Naive thymus-derived CD8-positive, alpha-beta T cell (primary cell): ENCODE measurements around the gene AKAP10. TPM values are rescaled to one million over a fixed set of nuclear protein-coding genes. Genes with fewer than 3 reads are reported as not detected.
A peak's percentile ranks its signal among the peaks of the same experiment; 100 is the strongest.
"Not testable (repeated sequence)": the region's sequence is repeated elsewhere in the genome, so short reads cannot be mapped to it uniquely, and the experiment has no call there.

ENCODE experiments used
- ATAC-seq, 2 donors: fragments of 150-1000 bp; cut with Tn5 transposase in 1 of 2; sonication (Bioruptor Pico), chemical (Tn5 transposase) in 1 of 2; 1 replicate in 1 of 2; 2 replicates in 1 of 2; pipeline ENCODE4 v1.10.0; 2021; ENCODE audit warnings: mild to moderate bottlenecking in 2 of 2, moderate library complexity in 2 of 2
- POLR2A ChIA-PET: fragments of 350-600 bp; sonication (Branson Sonifier 250); formaldehyde crosslinking; loops from one replicate; lab custom pipeline; 2021; ENCODE audit warnings: antibody characterized with exemption; lab: Charles Lee
- DNase-seq, 10 donors: peaks; one replicate each; pipeline versions ENCODE4 v3.0.0 to v3.0.0-alpha.2; 2020 to 2022
- H3K27ac Mint-ChIP-seq, 10 donors: one replicate each; pipeline ENCODE4 v1.8.0; 2020 to 2022; ENCODE audit warnings: mild to moderate bottlenecking in 10 of 10, mixed read lengths in 10 of 10, moderate library complexity in 4 of 10, inconsistent platforms in 1 of 10
- H3K27me3 Mint-ChIP-seq, 5 donors: one replicate each; pipeline ENCODE4 v1.8.0; 2021 to 2022; ENCODE audit warnings: mixed read lengths in 5 of 5
- H3K36me3 Mint-ChIP-seq, 3 donors: one replicate each; pipeline ENCODE4 v1.8.0; 2020 to 2022; ENCODE audit warnings: mixed read lengths in 3 of 3, mild to moderate bottlenecking in 2 of 3, inconsistent platforms in 1 of 3
- H3K4me1 Mint-ChIP-seq, 4 donors: one replicate each; pipeline ENCODE4 v1.8.0; 2021 to 2022; ENCODE audit warnings: mixed read lengths in 4 of 4
- H3K4me3 Mint-ChIP-seq, 10 donors: one replicate each; pipeline ENCODE4 v1.8.0; 2020 to 2022; ENCODE audit warnings: mild to moderate bottlenecking in 10 of 10, mixed read lengths in 10 of 10, moderate library complexity in 6 of 10, inconsistent platforms in 1 of 10
- H3K9me3 Mint-ChIP-seq, 9 donors: one replicate each; pipeline ENCODE4 v1.8.0; 2020 to 2022; ENCODE audit warnings: mixed read lengths in 9 of 9, mild to moderate bottlenecking in 3 of 9, inconsistent platforms in 1 of 9, moderate library complexity in 1 of 9
- polyA plus RNA-seq, 3 donors: library from polyadenylated mRNA; unstranded; fragments of 300-500 nt; fragmentation: Illumina TruSeq; gene quantifications; one replicate each; pipeline ENCODE4 v1.2.3, GENCODE V29; 2021
- total RNA-seq, 8 experiments: library from RNA in 2 of 8; stranded (reverse) in 2 of 8; gene quantifications; one replicate each; pipeline ENCODE4 v1.2.3 and lab custom pipeline; 2021 to 2026

Gene AKAP10
- total and polyA plus RNA-seq, 5 experiments from 2014 or later: 15.3 to 71.9 (median 28.5) TPM

GRCh38 chr17:19876529-19877161, 101.0 kb downstream of the AKAP10 start:
- peaks cover 38 to 68% (median 60%) of the 10 kb centered on the region in 4 donors for H3K4me1 Mint-ChIP-seq
- H3K27me3 Mint-ChIP-seq: no peaks in the 10 kb centered on the region

GRCh38 chr17:19874256-19874655, 103.4 kb downstream of the AKAP10 start:
- DNase-seq: no peak
- POLR2A ChIA-PET: no interaction called here
- Mint-ChIP-seq H3K4me3 (no peak overlapping the region), H3K9me3 (no peaks in the 10 kb centered on the region), H3K4me1 (peaks cover 37 to 79% (median 69%) of the 10 kb centered on the region in 4 donors), H3K27ac (peak overlapping the region in 7 of 10 donors; percentile 48 to 91 (median 64)), H3K27me3 (no peaks in the 10 kb centered on the region), H3K36me3 (no peaks in the 10 kb centered on the region)
- ATAC-seq: no peak

More at GRCh38 chr17:19876529-19877161, 101.0 kb downstream of the AKAP10 start:
- H3K4me3 Mint-ChIP-seq: peak overlapping the region; percentile 64 to 86 (median 76)
- H3K9me3 Mint-ChIP-seq: no peaks in the 10 kb centered on the region
- H3K36me3 Mint-ChIP-seq: no peaks in the 10 kb centered on the region
- POLR2A ChIA-PET: interaction anchor here (1.5 to 2.1 kb wide), 3 partner anchors 10 to 101 kb away, joined by 7 to 20 read pairs (median 10); partner anchors contain the start of genes AKAP10 and ULK2
- peak; percentile 93 to 97 for ATAC-seq
- peak; percentile 24 to 87 (median 71) for DNase-seq
- peak overlapping the region; percentile 74 to 97 (median 90) for H3K27ac Mint-ChIP-seq

- POLR2A ChIA-PET: interaction anchor here (0.7 kb wide), 1 partner anchor 64 kb away, joined by 5 read pairs; no protein-coding TSS in a partner anchor
- DNase-seq: no peak
- Mint-ChIP-seq H3K36me3 (no peaks in the 10 kb centered on the region), H3K27ac (peak overlapping the region in 9 of 10 donors; percentile 44 to 84 (median 75)), H3K4me3 (peak overlapping the region in 1 of 10 donors; percentile 17), H3K4me1 (peaks cover 36 to 80% (median 66%) of the 10 kb centered on the region in 4 donors), H3K27me3 (peaks cover 0 to 2% (median 0%) of the 10 kb centered on the region in 5 donors), H3K9me3 (no peaks in the 10 kb centered on the region)
- no peak for ATAC-seq
These were observed 104.3 kb downstream of the AKAP10 start for GRCh38 chr17:19873346-19873745.

GRCh38 chr17:19868079-19868395, 109.6 kb downstream of the AKAP10 start:
- DNase-seq (no peak), ATAC-seq (no peak)
- H3K27me3 Mint-ChIP-seq: peaks cover 0 to 2% (median 0%) of the 10 kb centered on the region in 5 donors
- POLR2A ChIA-PET: interaction anchor here (1.0 to 3.2 kb wide), 6 partner anchors 8 to 109 kb away, joined by 3 to 20 read pairs (median 4); partner anchors contain the start of gene AKAP10
- peak overlapping the region in 8 of 10 donors; percentile 37 to 92 (median 82) for H3K27ac Mint-ChIP-seq
- H3K4me3 Mint-ChIP-seq: peak overlapping the region; percentile 30 to 84 (median 76)
- peaks cover 14 to 61% (median 43%) of the 10 kb centered on the region in 4 donors for H3K4me1 Mint-ChIP-seq
- H3K36me3 Mint-ChIP-seq: peaks cover 0 to 6% (median 0%) of the 10 kb centered on the region in 3 donors
- H3K9me3 Mint-ChIP-seq: no peaks in the 10 kb centered on the region

- POLR2A ChIA-PET: interaction anchor here (0.6 to 3.2 kb wide), 7 partner anchors 9 to 109 kb away, joined by 3 to 20 read pairs (median 4); partner anchors contain the start of gene AKAP10
- ATAC-seq: peak; percentile 71 to 79
- H3K27ac Mint-ChIP-seq: peak within 1 kb of the TSS in 9 of 10 donors; percentile 64 to 92 (median 86)
- H3K4me1 Mint-ChIP-seq: peaks cover 13 to 61% (median 40%) of the 10 kb centered on the region in 4 donors
- peak; percentile 37 to 75 (median 46) for DNase-seq
- H3K36me3 Mint-ChIP-seq: peaks cover 0 to 10% (median 0%) of the 10 kb centered on the region in 3 donors
- peaks cover 0 to 2% (median 0%) of the 10 kb centered on the region in 5 donors for H3K27me3 Mint-ChIP-seq
- H3K4me3 Mint-ChIP-seq: peak within 1 kb of the TSS; percentile 72 to 88 (median 83)
- H3K9me3 Mint-ChIP-seq: no peaks in the 10 kb centered on the region
These were observed 110.1 kb downstream of the AKAP10 start, which contains the start of gene ULK2 for GRCh38 chr17:19867329-19868078. Gene ULK2 (minus strand): TSS chr17:19867936. CDS start chr17:19867417, 519 bp downstream.

- POLR2A ChIA-PET: interaction anchor here (0.6 to 3.2 kb wide), 3 partner anchors 9 to 110 kb away, joined by 3 to 20 read pairs (median 19); partner anchors contain the start of gene AKAP10
- peaks cover 0 to 13% (median 2%) of the 10 kb centered on the region in 3 donors for H3K36me3 Mint-ChIP-seq
- H3K27me3 Mint-ChIP-seq: peaks cover 0 to 2% (median 0%) of the 10 kb centered on the region in 5 donors
- peaks cover 13 to 58% (median 40%) of the 10 kb centered on the region in 4 donors for H3K4me1 Mint-ChIP-seq
- peak overlapping the region; percentile 72 to 88 (median 83) for H3K4me3 Mint-ChIP-seq
- H3K27ac Mint-ChIP-seq: peak overlapping the region in 9 of 10 donors; percentile 35 to 89 (median 82)
- ATAC-seq (peak; percentile 52 to 54), DNase-seq (peak in 9 of 10 donors; percentile 17 to 75 (median 39))
- H3K9me3 Mint-ChIP-seq: no peaks in the 10 kb centered on the region
These were observed 110.6 kb downstream of the AKAP10 start for GRCh38 chr17:19867079-19867328.

GRCh38 chr17:19865021-19865420, 112.6 kb downstream of the AKAP10 start:
- no peaks in the 10 kb centered on the region for H3K9me3 Mint-ChIP-seq
- H3K36me3 Mint-ChIP-seq: peaks cover 0 to 23% (median 2%) of the 10 kb centered on the region in 3 donors
- H3K4me3 Mint-ChIP-seq: peak overlapping the region in 9 of 10 donors; percentile 43 to 72 (median 60)
- peak overlapping the region in 3 of 10 donors; percentile 29 to 60 (median 56) for H3K27ac Mint-ChIP-seq
- H3K4me1 Mint-ChIP-seq: peaks cover 9 to 44% (median 29%) of the 10 kb centered on the region in 4 donors
- ATAC-seq: no peak
- POLR2A ChIA-PET: no interaction called here
- H3K27me3 Mint-ChIP-seq: peaks cover 0 to 2% (median 0%) of the 10 kb centered on the region in 5 donors
- DNase-seq: no peak

- Mint-ChIP-seq H3K4me1 (peaks cover 2 to 21% (median 10%) of the 10 kb centered on the region in 4 donors), H3K36me3 (peaks cover 0 to 44% (median 14%) of the 10 kb centered on the region in 3 donors), H3K27ac (peak overlapping the region in 1 of 10 donors; percentile 60)
- H3K4me3 Mint-ChIP-seq, DNase-seq, ATAC-seq, H3K27me3 Mint-ChIP-seq, H3K9me3 Mint-ChIP-seq: not testable (repeated sequence)
- POLR2A ChIA-PET: interaction anchor here (0.6 to 0.7 kb wide), 2 partner anchors 12 to 57 kb away, joined by 3 to 5 read pairs; no protein-coding TSS in a partner anchor
These were observed 116.9 kb downstream of the AKAP10 start for GRCh38 chr17:19860647-19861177.

- ATAC-seq (no peak), DNase-seq (no peak)
- POLR2A ChIA-PET: no interaction called here
- H3K9me3 Mint-ChIP-seq: no peaks in the 10 kb centered on the region
- peaks cover 0 to 59% (median 17%) of the 10 kb centered on the region in 3 donors for H3K36me3 Mint-ChIP-seq
- H3K27me3 Mint-ChIP-seq: no peaks in the 10 kb centered on the region
- peaks cover 0 to 8% (median 5%) of the 10 kb centered on the region in 4 donors for H3K4me1 Mint-ChIP-seq
- no peak overlapping the region for H3K4me3 Mint-ChIP-seq
- H3K27ac Mint-ChIP-seq: peak overlapping the region in 5 of 10 donors; percentile 0 to 63 (median 4)
These were observed 120.0 kb downstream of the AKAP10 start for GRCh38 chr17:19857640-19858039.
